OCI-LY3 (cell line): Measurements from ENCODE around the gene ZNF764.

ENCODE experiments used
- EZH2phosphoT487 ChIP-seq: fragments of 200-600 bp; shearing (Covaris generic); IDR thresholded peaks from 2 replicates; pipeline ENCODE4 v1.6.1; 2018; ENCODE audit warnings: antibody characterized with exemption, mixed run types, low read depth
- TF ChIP-seq, protein P1 (sequence below): fragments of 200-600, 300-600 bp; sonication (generic); IDR thresholded peaks from 2 replicates; pipeline ENCODE4 v1.5.1; 2014; ENCODE audit warnings: antibody characterized with exemption, low read length, low read depth

DNA sequence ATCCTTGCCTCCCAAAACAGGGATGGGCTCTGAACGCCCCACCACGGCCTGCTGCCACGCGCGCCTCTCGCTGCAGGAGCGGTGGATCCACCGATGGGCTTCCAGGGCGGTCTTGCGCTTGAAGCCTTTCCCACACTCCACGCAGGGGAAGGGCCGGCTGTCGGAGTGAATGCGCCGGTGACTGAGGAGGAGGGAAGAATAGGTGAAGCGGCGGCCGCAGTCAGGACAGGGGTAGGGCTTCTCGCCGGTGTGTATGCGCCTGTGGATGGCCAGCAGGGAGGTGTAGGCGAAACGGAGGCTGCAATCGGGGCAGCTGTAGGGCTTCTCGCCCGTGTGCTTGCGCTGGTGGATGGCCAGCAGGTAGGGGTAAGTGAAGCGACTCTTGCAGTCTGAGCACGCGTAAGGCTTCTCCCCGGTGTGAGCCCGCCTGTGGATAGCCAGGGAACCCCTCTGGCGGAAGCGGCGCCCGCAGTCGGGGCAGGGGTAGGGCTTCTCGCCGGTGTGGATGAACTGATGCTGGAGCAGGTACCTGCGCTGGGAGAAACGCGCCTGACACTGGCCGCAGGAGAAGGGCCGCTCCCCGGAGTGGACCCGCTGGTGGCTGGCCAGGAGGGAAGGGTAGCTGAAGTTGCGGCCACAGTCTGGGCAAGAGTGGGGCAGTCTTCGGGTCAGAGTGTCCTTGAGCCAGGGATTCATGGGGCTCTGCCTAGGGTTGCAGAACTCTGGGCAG is 24.6 kb upstream of the ZNF764 start:
- TF ChIP-seq, protein P1, sequence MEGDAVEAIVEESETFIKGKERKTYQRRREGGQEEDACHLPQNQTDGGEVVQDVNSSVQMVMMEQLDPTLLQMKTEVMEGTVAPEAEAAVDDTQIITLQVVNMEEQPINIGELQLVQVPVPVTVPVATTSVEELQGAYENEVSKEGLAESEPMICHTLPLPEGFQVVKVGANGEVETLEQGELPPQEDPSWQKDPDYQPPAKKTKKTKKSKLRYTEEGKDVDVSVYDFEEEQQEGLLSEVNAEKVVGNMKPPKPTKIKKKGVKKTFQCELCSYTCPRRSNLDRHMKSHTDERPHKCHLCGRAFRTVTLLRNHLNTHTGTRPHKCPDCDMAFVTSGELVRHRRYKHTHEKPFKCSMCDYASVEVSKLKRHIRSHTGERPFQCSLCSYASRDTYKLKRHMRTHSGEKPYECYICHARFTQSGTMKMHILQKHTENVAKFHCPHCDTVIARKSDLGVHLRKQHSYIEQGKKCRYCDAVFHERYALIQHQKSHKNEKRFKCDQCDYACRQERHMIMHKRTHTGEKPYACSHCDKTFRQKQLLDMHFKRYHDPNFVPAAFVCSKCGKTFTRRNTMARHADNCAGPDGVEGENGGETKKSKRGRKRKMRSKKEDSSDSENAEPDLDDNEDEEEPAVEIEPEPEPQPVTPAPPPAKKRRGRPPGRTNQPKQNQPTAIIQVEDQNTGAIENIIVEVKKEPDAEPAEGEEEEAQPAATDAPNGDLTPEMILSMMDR: no peak
- TF ChIP-seq EZH2phosphoT487: no peak
